Adrenal gland (tissue), 12 donors: Measurements from ENCODE around the gene CACNA1I. TPM values are rescaled to one million over a fixed set of nuclear protein-coding genes. Genes with fewer than 3 reads are reported as not detected.
A peak's percentile ranks its signal among the peaks of the same experiment; 100 is the strongest.

Experiments used
- DNase-seq, 7 donors: peaks; one replicate each; pipeline ENCODE4 v3.0.0-alpha.2; 2019 to 2020
- H3K27ac ChIP-seq, 5 donors: fragments of 200-600 bp; sonication (generic) in 4 of 5; 1 replicate in 3 of 5; 2 replicates in 2 of 5; pipeline versions ENCODE4 v1.5.1 to v1.8.0; 2016 to 2020; ENCODE audit warnings: mild to moderate bottlenecking in 1 of 5
- H3K27me3 ChIP-seq: fragments of 200-600 bp; 2 replicates; pipeline ENCODE4 v1.8.0; 2021
- H3K36me3 ChIP-seq, 2 donors: fragments of 200-600 bp; replicated peaks in 1 of 2; 1 replicate in 1 of 2; 2 replicates in 1 of 2; pipeline versions ENCODE4 v1.5.1 to v1.8.0; 2018 to 2022
- H3K4me1 ChIP-seq, 2 donors: fragments of 200-600 bp; replicated peaks in 1 of 2; 1 replicate in 1 of 2; 2 replicates in 1 of 2; pipeline versions ENCODE4 v1.5.1 to v1.8.0; 2018 to 2021
- H3K4me3 ChIP-seq, 4 donors: fragments of 200-600 bp; sonication (generic) in 3 of 4; one replicate each; pipeline ENCODE4 v1.5.1; 2016 to 2018
- H3K9me3 ChIP-seq, 3 donors: fragments of 200-600 bp; sonication (generic) in 1 of 3; replicated peaks in 1 of 3; 1 replicate in 2 of 3; 2 replicates in 1 of 3; pipeline versions ENCODE4 v1.5.1 to v1.8.0; 2016 to 2021
- POLR2A ChIP-seq, 2 donors: fragments of 450-650 bp; IDR thresholded peaks; one replicate each; pipeline ENCODE4 v1.6.1; 2017; ENCODE audit warnings: antibody characterized with exemption in 2 of 2, mild to moderate bottlenecking in 2 of 2, moderate library complexity in 1 of 2
- WGBS, 4 donors: extraction: QIAGEN DNeasy Blood & Tissue Kit in 2 of 4; methylation state at CpG; one replicate each; pipeline versions ENCODE4 v1.1.5 to v1.1.7; 2013 to 2017; 5-methylcytosine and 5-hydroxymethylcytosine counted together
- intact Hi-C, 2 donors: fragments of 100-400 bp; cut with DNase I; formaldehyde crosslinking; loops; one replicate each; pipeline versions ENCODE4 v1.14.1 to v1.15.0; 2022 to 2023
- polyA plus RNA-seq, 3 donors: library from polyadenylated mRNA; stranded (reverse); fragments of 200-250 nt in 2 of 3; fragments of 350-450 nt in 1 of 3; fragmentation: Illumina TruSeq in 1 of 3; extraction: RNeasy Lipid Tissue Mini Kit (QIAGEN cat#74804) in 1 of 3; gene quantifications; one replicate each; pipeline ENCODE4 v1.2.3, GENCODE V29; 2013 to 2014
- total RNA-seq, 9 donors: library from RNA; depleted of rRNA in 4 of 9; stranded (reverse); fragments of >200 nt in 4 of 9; fragments of 120-200 nt in 1 of 9; fragmentation: NEBNext Ultra II Directional in 1 of 9; extraction: Animal tissue kit (Norgen Biotek cat#: 25700) in 1 of 9; gene quantifications; one replicate each; pipeline versions ENCODE4 v1.1.0 to v1.2.4, GENCODE V29; 2013 to 2023
- TF ChIP-seq, protein P1 (sequence below), 6 experiments: fragments of 450-650 bp in 4 of 6; fragments of 200-600 bp in 2 of 6; sonication (generic) in 1 of 6; IDR thresholded peaks; 1 replicate in 5 of 6; 2 replicates in 1 of 6; pipeline versions ENCODE4 v1.5.1 to v1.8.0; 2016 to 2021; ENCODE audit warnings: antibody characterized with exemption in 6 of 6, mild to moderate bottlenecking in 2 of 6, moderate library complexity in 1 of 6
- donor health status: healthy with polysubstance abuse.
- donor health status: Bipolar disorder and iron deficiency.
- donor health status: DM: yes; HTN: yes; CAD: no.
- donor health status: DM: no; HTN: no; CAD: no.
- donor health status: DM: no; HTN: no; CAD: no.
- donor health status: DM: yes; HTN: yes; CAD: no.

CACNA1I gene
- total and polyA plus RNA-seq, 12 donors: 0.06 to 20.1 (median 3.2) TPM

DNA sequence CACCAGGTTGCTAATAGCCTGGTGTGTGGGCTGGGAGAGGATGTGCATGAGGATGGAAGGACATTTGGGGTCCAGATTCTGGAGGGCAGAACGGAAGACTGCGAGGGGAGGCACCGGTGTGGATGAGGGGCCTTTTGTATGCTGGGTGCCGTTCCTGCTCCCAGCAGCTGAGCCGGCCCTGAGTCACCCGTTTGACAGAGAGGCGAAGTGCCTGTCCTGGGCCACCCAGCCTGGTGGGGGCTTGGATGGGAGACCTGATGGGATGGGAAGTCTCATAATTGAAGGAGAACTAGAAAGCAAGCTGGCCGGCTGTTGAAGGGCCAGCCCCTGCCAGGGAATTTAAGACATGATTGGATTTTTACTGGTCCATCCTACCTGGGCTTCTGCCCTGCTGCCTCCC, 10.8 kb downstream of the CACNA1I start:
- 86 to 96% (median 92%) methylated on average over 3 to 8 of the region's 8 CpGs for WGBS, 4 donors

DNA sequence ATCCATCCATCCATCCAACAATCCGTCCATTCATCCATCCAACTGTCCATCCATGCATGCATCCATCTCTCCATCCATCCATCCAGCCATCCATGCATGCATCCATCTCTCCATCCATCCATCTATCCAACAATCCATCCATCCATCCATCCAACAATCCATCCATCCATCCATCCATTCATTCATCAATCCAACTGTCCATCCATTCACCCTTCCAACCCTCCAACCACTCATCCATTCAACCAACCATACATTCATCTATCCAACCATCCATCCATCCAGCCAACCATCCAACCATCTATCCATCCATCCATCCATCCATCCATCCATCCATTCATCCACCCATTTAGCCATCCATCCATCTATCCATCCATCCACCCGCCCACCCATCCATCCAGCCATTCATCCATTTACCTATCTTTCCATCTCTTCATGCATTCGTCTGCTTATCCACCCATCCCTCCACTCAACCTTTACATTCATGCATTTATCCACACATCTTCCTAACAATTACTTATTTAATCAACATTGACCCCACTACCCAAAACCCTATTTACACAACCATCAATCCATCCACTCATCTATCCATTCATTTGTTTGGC, 12.6 kb downstream of the CACNA1I start:
- no peak overlapping the region for H3K27ac ChIP-seq
- no peaks in the 10 kb centered on the region for H3K9me3 ChIP-seq
- WGBS, 4 donors: 59 to 78% (median 74%) methylated on average over 3 of the region's 3 CpGs
- no peak overlapping the region for H3K4me3 ChIP-seq
- TF ChIP-seq POLR2A (IDR thresholded peaks at IDR 0.05): no peak
- TF ChIP-seq, protein P1, sequence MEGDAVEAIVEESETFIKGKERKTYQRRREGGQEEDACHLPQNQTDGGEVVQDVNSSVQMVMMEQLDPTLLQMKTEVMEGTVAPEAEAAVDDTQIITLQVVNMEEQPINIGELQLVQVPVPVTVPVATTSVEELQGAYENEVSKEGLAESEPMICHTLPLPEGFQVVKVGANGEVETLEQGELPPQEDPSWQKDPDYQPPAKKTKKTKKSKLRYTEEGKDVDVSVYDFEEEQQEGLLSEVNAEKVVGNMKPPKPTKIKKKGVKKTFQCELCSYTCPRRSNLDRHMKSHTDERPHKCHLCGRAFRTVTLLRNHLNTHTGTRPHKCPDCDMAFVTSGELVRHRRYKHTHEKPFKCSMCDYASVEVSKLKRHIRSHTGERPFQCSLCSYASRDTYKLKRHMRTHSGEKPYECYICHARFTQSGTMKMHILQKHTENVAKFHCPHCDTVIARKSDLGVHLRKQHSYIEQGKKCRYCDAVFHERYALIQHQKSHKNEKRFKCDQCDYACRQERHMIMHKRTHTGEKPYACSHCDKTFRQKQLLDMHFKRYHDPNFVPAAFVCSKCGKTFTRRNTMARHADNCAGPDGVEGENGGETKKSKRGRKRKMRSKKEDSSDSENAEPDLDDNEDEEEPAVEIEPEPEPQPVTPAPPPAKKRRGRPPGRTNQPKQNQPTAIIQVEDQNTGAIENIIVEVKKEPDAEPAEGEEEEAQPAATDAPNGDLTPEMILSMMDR (IDR thresholded peaks at IDR 0.05): no peak
- intact Hi-C loops: no loop called here
- H3K36me3 ChIP-seq: no peaks in the 10 kb centered on the region
- H3K4me1 ChIP-seq: no peaks in the 10 kb centered on the region
- H3K27me3 ChIP-seq: no peaks in the 10 kb centered on the region
- no peak for DNase-seq

More for the DNA sequence above, 10.8 kb downstream of the CACNA1I start:
- Histone ChIP-seq H3K27me3 (no peaks in the 10 kb centered on the region), H3K4me3 (no peak overlapping the region), H3K9me3 (no peaks in the 10 kb centered on the region), H3K4me1 (no peaks in the 10 kb centered on the region), H3K27ac (no peak overlapping the region), H3K36me3 (no peaks in the 10 kb centered on the region)
- TF ChIP-seq, protein P1 (IDR thresholded peaks at IDR 0.05): no peak
- TF ChIP-seq POLR2A (IDR thresholded peaks at IDR 0.05): no peak
- no peak for DNase-seq
- intact Hi-C loops: no loop called here

DNA sequence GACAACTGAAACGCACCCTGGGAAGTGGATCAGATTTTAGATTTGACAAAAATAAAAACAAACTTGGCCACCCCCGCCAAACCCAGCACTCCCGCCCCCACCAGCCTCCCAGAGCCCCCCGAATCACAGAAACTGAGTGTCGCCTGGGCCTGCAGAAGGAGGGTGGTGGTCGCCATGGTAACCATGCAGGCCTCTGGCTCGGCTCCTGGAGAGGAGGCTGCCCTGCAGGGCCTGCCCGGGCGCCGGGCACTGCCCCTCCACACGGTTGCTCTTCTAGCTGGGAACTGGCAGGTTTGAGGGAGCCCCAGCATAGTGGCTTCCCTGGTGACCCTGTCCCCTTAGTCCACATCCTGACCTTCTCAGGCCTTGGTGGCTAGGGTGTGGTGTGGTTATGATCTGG, 19.3 kb downstream of the CACNA1I start:
- peaks cover 19 to 28% of the 10 kb centered on the region in 2 donors for H3K4me1 ChIP-seq
- TF ChIP-seq POLR2A (IDR thresholded peaks at IDR 0.05): no peak
- TF ChIP-seq, protein P1 (IDR thresholded peaks at IDR 0.05): no peak
- H3K4me3 ChIP-seq: no peak overlapping the region
- intact Hi-C loops: no loop called here
- peak overlapping the region in 1 of 5 donors; percentile 21 for H3K27ac ChIP-seq
- 56 to 88% (median 60%) methylated on average over 1 to 11 of the region's 11 CpGs for WGBS, 4 donors
- H3K36me3 ChIP-seq: no peaks in the 10 kb centered on the region
- H3K27me3 ChIP-seq: no peaks in the 10 kb centered on the region
- H3K9me3 ChIP-seq: no peaks in the 10 kb centered on the region
- DNase-seq: peak in 5 of 7 donors; percentile 31 to 65 (median 53)

DNA sequence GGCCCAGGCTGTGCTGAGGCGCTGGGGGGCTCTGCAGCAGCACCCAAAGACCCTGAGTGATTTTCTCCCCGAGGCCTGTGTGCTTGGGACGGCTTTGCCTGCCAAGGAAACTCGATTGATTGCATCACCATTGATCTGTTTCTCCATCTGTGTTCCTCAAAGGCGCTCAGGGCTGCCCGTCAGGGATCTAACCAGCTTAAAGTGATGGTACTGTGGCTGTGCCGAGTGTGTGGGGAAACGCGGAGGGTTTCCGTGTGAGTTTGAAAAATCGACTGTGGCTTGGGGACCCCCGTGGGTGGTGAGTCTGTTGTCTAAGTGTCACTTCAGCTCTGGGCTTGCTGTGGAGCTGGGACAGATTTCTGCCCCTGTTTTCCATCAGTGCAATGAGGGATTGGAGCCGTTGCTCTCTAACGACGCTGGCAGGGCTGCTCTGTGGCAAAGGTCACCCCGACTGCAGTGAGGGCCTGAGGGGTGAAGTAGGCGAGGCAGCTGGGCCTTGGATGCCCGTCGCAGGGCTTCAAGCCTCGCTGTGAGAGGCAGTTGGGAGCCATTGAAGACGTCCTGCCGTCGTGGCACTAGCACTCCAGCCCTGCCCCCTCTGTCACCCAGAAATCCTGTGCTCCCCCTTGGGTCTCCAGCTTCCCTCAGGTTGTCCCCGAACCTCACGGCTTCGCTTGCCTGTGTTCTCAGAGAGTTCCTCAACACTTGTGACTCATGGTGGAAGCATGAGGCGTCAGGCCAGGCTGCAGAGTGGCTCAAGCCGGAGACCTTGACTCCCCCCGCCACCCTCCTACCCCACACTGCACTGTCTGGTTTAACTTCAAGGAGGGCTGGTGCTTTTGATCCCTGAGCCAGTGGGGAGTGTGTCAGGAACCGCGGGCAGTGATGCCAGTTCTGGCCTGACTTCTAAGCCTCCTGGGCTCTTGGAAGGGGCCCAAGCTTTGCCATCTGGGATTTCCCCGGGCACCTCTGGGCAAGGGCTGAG, 21.8 kb downstream of the CACNA1I start:
- WGBS, 4 donors: 20 to 33% (median 33%) methylated on average over 14 to 32 of the region's 32 CpGs
- TF ChIP-seq, protein P1 (IDR thresholded peaks at IDR 0.05): no peak
- TF ChIP-seq POLR2A (IDR thresholded peaks at IDR 0.05): peak in 1 of 2 donors; percentile 56
- peak overlapping the region; percentile 42 to 94 (median 90) for H3K27ac ChIP-seq
- peaks cover 22 to 28% of the 10 kb centered on the region in 2 donors for H3K4me1 ChIP-seq
- H3K36me3 ChIP-seq: no peaks in the 10 kb centered on the region
- H3K9me3 ChIP-seq: no peaks in the 10 kb centered on the region
- intact Hi-C loops: no loop called here
- H3K4me3 ChIP-seq: no peak overlapping the region
- peak; percentile 87 to 97 (median 97) for DNase-seq
- no peaks in the 10 kb centered on the region for H3K27me3 ChIP-seq
